HepG2 (cell line): ENCODE measurements around the gene PRKRIP1. TPM values are rescaled to one million over a fixed set of nuclear protein-coding genes. Genes with fewer than 3 reads are reported as not detected.

Experiments used
- ATAC-seq: fragments of 200-7000 bp; cut with Tn5 transposase; 3 replicates; pipeline ENCODE4 v1.9.1; 2020; ENCODE audit warnings: mild to moderate bottlenecking, moderate library complexity
- BruUV-seq: library from RNA; stranded (reverse); fragments of 400-500 nt; replicated peaks from 2 replicates; lab custom pipeline; 2021; lab: Mats Ljungman, UMichigan
- CTCF ChIA-PET: fragments of 300-600 bp; formaldehyde crosslinking; extraction: SDS; loops from one replicate; lab custom pipeline; 2021; ENCODE audit warnings: low total read pairs, inconsistent platforms, low intra/inter-chr PET ratio; lab: Yijun Ruan, JAX
- POLR2A ChIA-PET: fragments of 350-600 bp; sonication (Branson Sonifier 250); formaldehyde crosslinking; loops from one replicate; lab custom pipeline; 2020; ENCODE audit warnings: antibody characterized with exemption, inconsistent platforms; lab: Yijun Ruan, JAX
- DNase-seq: peaks from one replicate; pipeline ENCODE4 v3.0.0-alpha.2; 2015; ENCODE audit warnings: low spot score
- FAIRE-seq: peaks from 3 replicates; lab custom pipeline; 2011; peaks lifted over from hg19 to GRCh38; lab: Jason Lieb, UNC
- H2AFZ ChIP-seq: one replicate; pipeline ENCODE4 v1.6.1; 2011; ENCODE audit warnings: low read length, inconsistent platforms
- H3K27ac ChIP-seq: fragments of 300-600 bp; 3 replicates; pipeline ENCODE4 v1.8.0; 2011; ENCODE audit warnings: mixed run types, mild to moderate bottlenecking, mixed read lengths, low read length, inconsistent platforms; ENCODE audit not compliant: insufficient read depth; ENCODE audit errors: extremely low read length
- H3K27me3 ChIP-seq, 2 experiments: fragments of 200-600 bp in 1 of 2; 2 replicates in 1 of 2; 3 replicates in 1 of 2; pipeline versions ENCODE4 v1.6.0 to v1.8.0; 2011; ENCODE audit warnings: low read length in 2 of 2, mild to moderate bottlenecking in 2 of 2, moderate library complexity in 2 of 2, inconsistent platforms in 1 of 2; ENCODE audit not compliant: insufficient read depth in 2 of 2, control insufficient read depth in 1 of 2
- H3K36me3 ChIP-seq, 2 experiments: fragments of 200-600 bp in 1 of 2; replicated peaks in 1 of 2; 2 replicates in 1 of 2; 3 replicates in 1 of 2; pipeline versions ENCODE4 v1.5.1 to v1.8.0; 2011; ENCODE audit warnings: low read length in 2 of 2, inconsistent platforms in 1 of 2; ENCODE audit not compliant: insufficient read depth in 2 of 2, control insufficient read depth in 1 of 2
- H3K4me1 ChIP-seq: 2 replicates; pipeline ENCODE4 v1.5.1; 2012; ENCODE audit warnings: low read length, inconsistent platforms; ENCODE audit not compliant: insufficient read depth
- H3K4me2 ChIP-seq: 2 replicates; pipeline ENCODE4 v1.6.0; 2011; ENCODE audit warnings: low read depth, low read length, inconsistent platforms
- H3K4me3 ChIP-seq, 3 experiments: fragments of 200-600 bp in 1 of 3; sonication (generic), shearing (Covaris generic) in 1 of 3; replicated peaks in 1 of 3; 2 replicates each; pipeline ENCODE4 v1.5.1; 2011 to 2016; ENCODE audit warnings: low read length in 3 of 3, inconsistent platforms in 2 of 3, low read depth in 2 of 3, mild to moderate bottlenecking in 2 of 3, control low read depth in 1 of 3, mixed read lengths in 1 of 3; ENCODE audit not compliant: insufficient read depth in 1 of 3
- H3K79me2 ChIP-seq: one replicate; pipeline ENCODE4 v1.6.1; 2011; ENCODE audit warnings: low read length, inconsistent platforms; ENCODE audit not compliant: insufficient read depth
- H3K9ac ChIP-seq: 2 replicates; pipeline ENCODE4 v1.6.0; 2011; ENCODE audit warnings: mild to moderate bottlenecking, low read depth, low read length, inconsistent platforms; ENCODE audit not compliant: insufficient read depth
- H3K9me3 ChIP-seq: 2 replicates; pipeline ENCODE4 v1.5.1; 2012; ENCODE audit warnings: mild to moderate bottlenecking, low read length
- H4K20me1 ChIP-seq: 2 replicates; pipeline ENCODE4 v1.6.0; 2011; ENCODE audit warnings: inconsistent platforms, mild to moderate bottlenecking, low read length, moderate library complexity; ENCODE audit not compliant: insufficient read depth
- AGO2 ChIP-seq: fragments of 200-400 bp; formaldehyde crosslinking; optimal IDR thresholded peaks from 2 replicates; pipeline ENCODE3; 2017; ENCODE audit warnings: mild to moderate bottlenecking, low read depth, low read length, moderate library complexity
- AHR ChIP-seq: IDR thresholded peaks from 2 replicates; pipeline ENCODE4 v1.6.1; 2018; ENCODE audit warnings: missing genetic modification reagents, missing compliant biosample characterization
- CHD2 ChIP-seq: IDR thresholded peaks from 2 replicates; pipeline ENCODE4 v1.6.1; 2011; ENCODE audit warnings: low read depth, low read length, improper control_type of control experiment
- ELF4 ChIP-seq: sonication (generic); formaldehyde crosslinking; IDR thresholded peaks from 2 replicates; pipeline ENCODE4 v1.5.0; 2020; ENCODE audit warnings: missing genetic modification reagents, mild to moderate bottlenecking, moderate library complexity, borderline replicate concordance
- MXI1 ChIP-seq: IDR thresholded peaks from 3 replicates; pipeline ENCODE4 v1.6.1; 2012; ENCODE audit warnings: low read depth, low read length, inconsistent platforms, borderline replicate concordance
- NONO ChIP-seq, 2 experiments: fragments of 450-650 bp in 1 of 2; sonication (generic) in 1 of 2; formaldehyde crosslinking in 1 of 2; IDR thresholded peaks in 1 of 2; conservative IDR thresholded peaks in 1 of 2; 2 replicates each; pipeline versions ENCODE4 v1.6.1 to v1.8.0; 2017 to 2022; ENCODE audit warnings: mild to moderate bottlenecking in 1 of 2, missing genetic modification reagents in 1 of 2, moderate library complexity in 1 of 2
- POLR2G ChIP-seq: fragments of 200-400 bp; formaldehyde crosslinking; IDR thresholded peaks from 2 replicates; pipeline ENCODE4 v1.6.1; 2018; ENCODE audit warnings: mild to moderate bottlenecking, low read depth, low read length, moderate library complexity
- RBFOX2 ChIP-seq: fragments of 200-400 bp; formaldehyde crosslinking; IDR thresholded peaks from 2 replicates; pipeline ENCODE4 v1.6.1; 2017; ENCODE audit warnings: low read depth, mild to moderate bottlenecking, low read length
- ZNF260 ChIP-seq: sonication (generic); formaldehyde crosslinking; IDR thresholded peaks from 2 replicates; pipeline ENCODE4 v1.4.0; 2020; ENCODE audit warnings: missing genetic modification reagents, low read depth, mild to moderate bottlenecking, borderline replicate concordance
- ZNF468 ChIP-seq: sonication (generic); formaldehyde crosslinking; IDR thresholded peaks from 2 replicates; pipeline ENCODE4 v1.8.0; 2022; ENCODE audit warnings: mild to moderate bottlenecking, moderate library complexity, missing genetic modification reagents
- whole genome bisulfite sequencing: methylation state at CpG from one replicate; pipeline ENCODE4 v1.1.6; 2017; ENCODE audit warnings: low lambda C conversion rate; 5-methylcytosine and 5-hydroxymethylcytosine counted together
- in situ Hi-C: cut with HindIII; loops from 2 replicates; pipeline ENCODE4 v1.10.0; 2017; ENCODE audit warnings: low pct_unique_long_range_greater_than_20kb; ENCODE audit not compliant: extremely low pct_ligation_motif_present
- intact Hi-C: fragments of 100-400 bp; cut with micrococcal nuclease; formaldehyde crosslinking; loops from one replicate; pipeline ENCODE4 v1.10.0; 2022; ENCODE audit not compliant: unreplicated experiment
- polyA plus RNA-seq, 8 experiments: library from polyadenylated mRNA; depleted of rRNA in 3 of 8; stranded (reverse) in 7 of 8; unstranded in 1 of 8; fragments of >200 nt; fragmentation: Illumina TruSeq in 4 of 8; extraction: Trizol in 4 of 8; gene quantifications; 2 replicates each; pipeline versions ENCODE4 v1.2.1 to v1.2.3, GENCODE V29; 2011 to 2016; ENCODE audit warnings: low read depth in 4 of 8, missing spikeins in 1 of 8, mixed read lengths in 1 of 8; ENCODE audit not compliant: insufficient read depth in 1 of 8
- total RNA-seq, 5 experiments: library from RNA; depleted of rRNA; stranded (reverse); fragments of >200 nt; fragmentation: Illumina TruSeq; extraction: Trizol; gene quantifications; 2 replicates each; pipeline ENCODE4 v1.2.3, GENCODE V29; 2016; ENCODE audit warnings: low read depth in 1 of 5
- TF ChIP-seq, protein P1 (sequence below): sonication (generic); formaldehyde crosslinking; IDR thresholded peaks from 2 replicates; pipeline ENCODE4 v1.4.0; 2020; ENCODE audit warnings: mild to moderate bottlenecking, missing genetic modification reagents
- TF ChIP-seq, protein P2 (sequence below): sonication (generic); formaldehyde crosslinking; IDR thresholded peaks from 2 replicates; pipeline ENCODE4 v1.5.0; 2020; ENCODE audit warnings: mild to moderate bottlenecking, low read depth, missing genetic modification reagents, borderline replicate concordance

Gene PRKRIP1
- total and polyA plus RNA-seq, 2 of the 13 experiments (the other 11 are each of a cell fraction or from before 2014, with no cell fraction given) = 13.2 to 16.8 TPM

- POLR2A ChIA-PET = no interaction called here
- in situ Hi-C loops = no loop called here
- BruUV-seq = no TSS peak
These were observed 76.2 kb downstream of the PRKRIP1 start for GRCh38 chr7:102472126-102473041.

More at GRCh38 chr7:102472126-102473041, 76.2 kb downstream of the PRKRIP1 start:
- no peak overlapping the region for H3K4me3 ChIP-seq
- peak; percentile 77 for TF ChIP-seq AGO2
- no peak for TF ChIP-seq NONO (IDR thresholded peaks at IDR 0.05)
- peak; percentile 30; the same call in 1 of the 2 replicates for TF ChIP-seq NONO (CRISPR knock-in tag; conservative IDR thresholded peaks at IDR 0.05)
- TF ChIP-seq, protein P1, sequence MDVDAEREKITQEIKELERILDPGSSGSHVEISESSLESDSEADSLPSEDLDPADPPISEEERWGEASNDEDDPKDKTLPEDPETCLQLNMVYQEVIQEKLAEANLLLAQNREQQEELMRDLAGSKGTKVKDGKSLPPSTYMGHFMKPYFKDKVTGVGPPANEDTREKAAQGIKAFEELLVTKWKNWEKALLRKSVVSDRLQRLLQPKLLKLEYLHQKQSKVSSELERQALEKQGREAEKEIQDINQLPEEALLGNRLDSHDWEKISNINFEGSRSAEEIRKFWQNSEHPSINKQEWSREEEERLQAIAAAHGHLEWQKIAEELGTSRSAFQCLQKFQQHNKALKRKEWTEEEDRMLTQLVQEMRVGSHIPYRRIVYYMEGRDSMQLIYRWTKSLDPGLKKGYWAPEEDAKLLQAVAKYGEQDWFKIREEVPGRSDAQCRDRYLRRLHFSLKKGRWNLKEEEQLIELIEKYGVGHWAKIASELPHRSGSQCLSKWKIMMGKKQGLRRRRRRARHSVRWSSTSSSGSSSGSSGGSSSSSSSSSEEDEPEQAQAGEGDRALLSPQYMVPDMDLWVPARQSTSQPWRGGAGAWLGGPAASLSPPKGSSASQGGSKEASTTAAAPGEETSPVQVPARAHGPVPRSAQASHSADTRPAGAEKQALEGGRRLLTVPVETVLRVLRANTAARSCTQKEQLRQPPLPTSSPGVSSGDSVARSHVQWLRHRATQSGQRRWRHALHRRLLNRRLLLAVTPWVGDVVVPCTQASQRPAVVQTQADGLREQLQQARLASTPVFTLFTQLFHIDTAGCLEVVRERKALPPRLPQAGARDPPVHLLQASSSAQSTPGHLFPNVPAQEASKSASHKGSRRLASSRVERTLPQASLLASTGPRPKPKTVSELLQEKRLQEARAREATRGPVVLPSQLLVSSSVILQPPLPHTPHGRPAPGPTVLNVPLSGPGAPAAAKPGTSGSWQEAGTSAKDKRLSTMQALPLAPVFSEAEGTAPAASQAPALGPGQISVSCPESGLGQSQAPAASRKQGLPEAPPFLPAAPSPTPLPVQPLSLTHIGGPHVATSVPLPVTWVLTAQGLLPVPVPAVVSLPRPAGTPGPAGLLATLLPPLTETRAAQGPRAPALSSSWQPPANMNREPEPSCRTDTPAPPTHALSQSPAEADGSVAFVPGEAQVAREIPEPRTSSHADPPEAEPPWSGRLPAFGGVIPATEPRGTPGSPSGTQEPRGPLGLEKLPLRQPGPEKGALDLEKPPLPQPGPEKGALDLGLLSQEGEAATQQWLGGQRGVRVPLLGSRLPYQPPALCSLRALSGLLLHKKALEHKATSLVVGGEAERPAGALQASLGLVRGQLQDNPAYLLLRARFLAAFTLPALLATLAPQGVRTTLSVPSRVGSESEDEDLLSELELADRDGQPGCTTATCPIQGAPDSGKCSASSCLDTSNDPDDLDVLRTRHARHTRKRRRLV (CRISPR knock-in tag) = no peak
- TF ChIP-seq POLR2G = peak; percentile 30; the same call in 1 of the 2 replicates
- TF ChIP-seq CHD2 = no peak
- TF ChIP-seq, protein P2, sequence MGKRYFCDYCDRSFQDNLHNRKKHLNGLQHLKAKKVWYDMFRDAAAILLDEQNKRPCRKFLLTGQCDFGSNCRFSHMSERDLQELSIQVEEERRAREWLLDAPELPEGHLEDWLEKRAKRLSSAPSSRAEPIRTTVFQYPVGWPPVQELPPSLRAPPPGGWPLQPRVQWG (CRISPR knock-in tag) = no peak
- TF ChIP-seq ZNF260 (CRISPR knock-in tag) = no peak
- TF ChIP-seq MXI1 = no peak
- no peak for TF ChIP-seq ZNF468
- TF ChIP-seq RBFOX2 = peak; percentile 41; the same call in 1 of the 2 replicates
- TF ChIP-seq ELF4 (CRISPR knock-in tag) = no peak
- no peak for TF ChIP-seq AHR (CRISPR knock-in tag)
- no peaks in the 10 kb centered on the region for H4K20me1 ChIP-seq
- intact Hi-C loops = no loop called here
- H3K27me3 ChIP-seq = no peaks in the 10 kb centered on the region
- ATAC-seq (no peak), DNase-seq (no peak), FAIRE-seq (no peak)
- peaks cover 5 to 7% of the 10 kb centered on the region in 2 experiments; a peak in 2 of 5 replicates for H3K36me3 ChIP-seq
- no peak overlapping the region for H3K9ac ChIP-seq
- H3K27ac ChIP-seq = no peak overlapping the region
- no peaks in the 10 kb centered on the region for H3K79me2 ChIP-seq
- H3K9me3 ChIP-seq = no peaks in the 10 kb centered on the region
- 96% methylated on average over 21 of the region's 31 CpGs for WGBS
- no peak overlapping the region for H3K4me2 ChIP-seq
- H3K4me1 ChIP-seq = peaks cover 8% of the 10 kb centered on the region; the same call in 1 of the 2 replicates
- no peak overlapping the region for H2AFZ ChIP-seq
- CTCF ChIA-PET = no interaction called here
